Measurements from ENCODE around the gene FILIP1.

GRCh38 chr6:75290136-75290945, 203.3 kb downstream of the FILIP1 start:
- TF ChIP-seq CTCF (IDR thresholded peaks at IDR 0.05) (no peak), POLR2A (IDR thresholded peaks at IDR 0.05) (no peak)
